Panc1 (cell line): ENCODE data around the gene LONRF2.

Experiments used
- POLR2AphosphoS5 ChIP-seq: IDR thresholded peaks from 2 replicates; pipeline ENCODE4 v1.6.1; 2012; ENCODE audit warnings: mild to moderate bottlenecking, low read depth, low read length, moderate library complexity
- TF ChIP-seq, protein P1 (sequence below), 2 experiments: IDR thresholded peaks; 2 replicates each; pipeline ENCODE4 v1.6.1; 2011 to 2012; ENCODE audit warnings: low read depth in 2 of 2, control low read depth in 1 of 2, low read length in 1 of 2, mild to moderate bottlenecking in 1 of 2, moderate library complexity in 1 of 2; ENCODE audit not compliant: insufficient read depth in 1 of 2

DNA sequence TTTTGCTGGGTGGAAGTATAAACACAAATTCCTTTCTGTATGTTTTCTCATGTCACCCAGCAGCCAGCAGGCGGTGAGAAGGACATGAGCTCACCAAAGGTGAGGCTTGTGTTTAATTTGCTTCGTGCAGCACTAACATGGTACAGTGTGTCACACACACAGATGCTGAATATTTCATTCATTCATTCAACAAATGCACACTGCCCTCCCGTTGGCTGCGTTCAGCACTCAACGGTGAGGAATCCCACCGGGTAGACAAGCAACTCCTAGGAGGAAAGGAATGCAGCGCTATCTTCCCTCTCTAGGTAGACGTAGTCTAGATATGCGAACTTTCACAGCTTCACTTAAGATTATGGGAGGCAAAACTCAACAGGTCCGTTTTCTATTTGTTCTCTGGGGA is 85.1 kb downstream of the LONRF2 start:
- no peak for TF ChIP-seq POLR2AphosphoS5
- TF ChIP-seq, protein P1, sequence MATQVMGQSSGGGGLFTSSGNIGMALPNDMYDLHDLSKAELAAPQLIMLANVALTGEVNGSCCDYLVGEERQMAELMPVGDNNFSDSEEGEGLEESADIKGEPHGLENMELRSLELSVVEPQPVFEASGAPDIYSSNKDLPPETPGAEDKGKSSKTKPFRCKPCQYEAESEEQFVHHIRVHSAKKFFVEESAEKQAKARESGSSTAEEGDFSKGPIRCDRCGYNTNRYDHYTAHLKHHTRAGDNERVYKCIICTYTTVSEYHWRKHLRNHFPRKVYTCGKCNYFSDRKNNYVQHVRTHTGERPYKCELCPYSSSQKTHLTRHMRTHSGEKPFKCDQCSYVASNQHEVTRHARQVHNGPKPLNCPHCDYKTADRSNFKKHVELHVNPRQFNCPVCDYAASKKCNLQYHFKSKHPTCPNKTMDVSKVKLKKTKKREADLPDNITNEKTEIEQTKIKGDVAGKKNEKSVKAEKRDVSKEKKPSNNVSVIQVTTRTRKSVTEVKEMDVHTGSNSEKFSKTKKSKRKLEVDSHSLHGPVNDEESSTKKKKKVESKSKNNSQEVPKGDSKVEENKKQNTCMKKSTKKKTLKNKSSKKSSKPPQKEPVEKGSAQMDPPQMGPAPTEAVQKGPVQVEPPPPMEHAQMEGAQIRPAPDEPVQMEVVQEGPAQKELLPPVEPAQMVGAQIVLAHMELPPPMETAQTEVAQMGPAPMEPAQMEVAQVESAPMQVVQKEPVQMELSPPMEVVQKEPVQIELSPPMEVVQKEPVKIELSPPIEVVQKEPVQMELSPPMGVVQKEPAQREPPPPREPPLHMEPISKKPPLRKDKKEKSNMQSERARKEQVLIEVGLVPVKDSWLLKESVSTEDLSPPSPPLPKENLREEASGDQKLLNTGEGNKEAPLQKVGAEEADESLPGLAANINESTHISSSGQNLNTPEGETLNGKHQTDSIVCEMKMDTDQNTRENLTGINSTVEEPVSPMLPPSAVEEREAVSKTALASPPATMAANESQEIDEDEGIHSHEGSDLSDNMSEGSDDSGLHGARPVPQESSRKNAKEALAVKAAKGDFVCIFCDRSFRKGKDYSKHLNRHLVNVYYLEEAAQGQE (IDR thresholded peaks at IDR 0.05; ENCODE audit: insufficient read depth in 1 of 2, low read depth in 2 of 2, low read length in 1 of 2): no peak
